KMS-11 (cell line): ENCODE data around the gene PFKP.

Experiments
- H2AFZ ChIP-seq: fragments of 200-600 bp; sonication (generic); 2 replicates; pipeline ENCODE4 v1.6.1; 2016; ENCODE audit warnings: antibody characterized with exemption, mixed run types, low read depth
- H3K27ac ChIP-seq: fragments of 200-600 bp; sonication (generic); 2 replicates; pipeline ENCODE4 v1.6.1; 2016; ENCODE audit warnings: mild to moderate bottlenecking, mixed run types
- H3K27me3 ChIP-seq: fragments of 200-600 bp; sonication (generic); 2 replicates; pipeline ENCODE4 v1.6.1; 2017; ENCODE audit warnings: mild to moderate bottlenecking, low read depth, mixed run types, moderate library complexity; ENCODE audit not compliant: insufficient read depth
- H3K36me3 ChIP-seq: fragments of 200-600 bp; sonication (generic); 2 replicates; pipeline ENCODE4 v1.6.1; 2017; ENCODE audit warnings: mild to moderate bottlenecking, mixed run types; ENCODE audit not compliant: insufficient read depth
- H3K4me1 ChIP-seq: fragments of 200-600 bp; sonication (generic); 2 replicates; pipeline ENCODE4 v1.6.1; 2016; ENCODE audit warnings: mild to moderate bottlenecking, low read depth, mixed run types; ENCODE audit not compliant: poor library complexity, severe bottlenecking
- H3K4me2 ChIP-seq: fragments of 200-600 bp; sonication (generic); 2 replicates; pipeline ENCODE4 v1.7.0; 2016; ENCODE audit warnings: mild to moderate bottlenecking, mixed run types
- H3K4me3 ChIP-seq: fragments of 200-600 bp; sonication (generic); IDR thresholded peaks from 2 replicates; pipeline ENCODE4 v1.6.1; 2017; ENCODE audit warnings: low read depth, low read length, mixed read lengths; ENCODE audit not compliant: insufficient read depth
- H3K79me2 ChIP-seq: fragments of 200-600 bp; sonication (generic); 2 replicates; pipeline ENCODE4 v1.6.1; 2016; ENCODE audit warnings: low read depth, mixed run types; ENCODE audit not compliant: insufficient read depth
- H3K9ac ChIP-seq: fragments of 200-600 bp; sonication (generic); 2 replicates; pipeline ENCODE4 v1.6.1; 2016; ENCODE audit warnings: mild to moderate bottlenecking, mixed run types
- H4K20me1 ChIP-seq: fragments of 200-600 bp; sonication (generic); 2 replicates; pipeline ENCODE4 v1.6.1; 2016; ENCODE audit warnings: mild to moderate bottlenecking, mixed run types; ENCODE audit not compliant: insufficient read depth
- TF ChIP-seq, protein P1 (sequence below): fragments of 200-600 bp; sonication (generic); conservative IDR thresholded peaks from 2 replicates; pipeline ENCODE4 v1.6.1; 2017; ENCODE audit warnings: low read depth, mild to moderate bottlenecking, antibody characterized with exemption, low read length, moderate library complexity, mixed read lengths

Gene PFKP

DNA sequence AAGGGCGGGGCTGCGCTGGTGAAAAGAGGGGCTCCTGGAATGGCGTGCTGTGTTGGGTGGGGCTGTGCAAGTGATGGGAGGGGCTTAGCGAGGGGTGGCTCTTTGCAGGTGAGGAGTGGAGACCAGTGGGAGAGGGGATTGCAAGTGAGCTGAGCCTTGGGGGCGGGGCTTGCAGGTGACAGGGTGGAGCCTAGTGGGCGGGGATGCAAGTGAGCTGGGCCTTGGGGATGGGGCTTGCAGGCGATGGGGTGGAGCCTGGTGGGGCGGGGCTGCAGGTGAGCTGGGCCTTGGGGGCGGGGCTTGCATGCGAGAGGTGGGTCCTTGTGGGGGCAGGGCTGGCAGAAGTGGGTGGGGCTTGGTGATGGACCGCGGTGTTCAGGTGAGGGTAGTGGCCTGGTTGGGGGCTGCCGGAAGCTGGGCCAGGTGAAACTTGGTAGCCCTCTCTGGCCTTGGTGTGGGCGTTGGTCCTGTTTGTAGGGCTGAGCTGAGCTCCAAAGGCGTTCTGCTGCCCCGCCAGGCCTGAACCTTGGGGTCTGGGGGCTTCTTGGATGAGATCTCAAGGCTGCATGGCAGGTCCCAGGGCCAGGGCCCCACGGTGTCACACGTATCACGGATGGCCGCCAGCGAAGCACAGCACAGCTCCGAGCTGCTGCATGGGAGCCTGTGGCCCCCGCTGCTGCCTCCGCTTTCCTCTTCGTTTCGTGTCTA is 106.0 kb downstream of the PFKP start:
- H3K4me2 ChIP-seq = peak overlapping the region; percentile 40
- H3K79me2 ChIP-seq = peaks cover 11% of the 10 kb centered on the region; the same call in 1 of the 2 replicates
- H3K4me3 ChIP-seq = no peak overlapping the region
- H3K4me1 ChIP-seq = peaks cover 8% of the 10 kb centered on the region
- H2AFZ ChIP-seq = peak overlapping the region; percentile 68; the same call in 1 of the 2 replicates
- H3K27ac ChIP-seq = no peak overlapping the region
- H3K9ac ChIP-seq = no peak overlapping the region
- H3K36me3 ChIP-seq = no peaks in the 10 kb centered on the region; the same call in 1 of the 2 replicates
- H3K27me3 ChIP-seq = no peaks in the 10 kb centered on the region
- no peaks in the 10 kb centered on the region for H4K20me1 ChIP-seq
- TF ChIP-seq, protein P1, sequence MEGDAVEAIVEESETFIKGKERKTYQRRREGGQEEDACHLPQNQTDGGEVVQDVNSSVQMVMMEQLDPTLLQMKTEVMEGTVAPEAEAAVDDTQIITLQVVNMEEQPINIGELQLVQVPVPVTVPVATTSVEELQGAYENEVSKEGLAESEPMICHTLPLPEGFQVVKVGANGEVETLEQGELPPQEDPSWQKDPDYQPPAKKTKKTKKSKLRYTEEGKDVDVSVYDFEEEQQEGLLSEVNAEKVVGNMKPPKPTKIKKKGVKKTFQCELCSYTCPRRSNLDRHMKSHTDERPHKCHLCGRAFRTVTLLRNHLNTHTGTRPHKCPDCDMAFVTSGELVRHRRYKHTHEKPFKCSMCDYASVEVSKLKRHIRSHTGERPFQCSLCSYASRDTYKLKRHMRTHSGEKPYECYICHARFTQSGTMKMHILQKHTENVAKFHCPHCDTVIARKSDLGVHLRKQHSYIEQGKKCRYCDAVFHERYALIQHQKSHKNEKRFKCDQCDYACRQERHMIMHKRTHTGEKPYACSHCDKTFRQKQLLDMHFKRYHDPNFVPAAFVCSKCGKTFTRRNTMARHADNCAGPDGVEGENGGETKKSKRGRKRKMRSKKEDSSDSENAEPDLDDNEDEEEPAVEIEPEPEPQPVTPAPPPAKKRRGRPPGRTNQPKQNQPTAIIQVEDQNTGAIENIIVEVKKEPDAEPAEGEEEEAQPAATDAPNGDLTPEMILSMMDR = no peak

DNA sequence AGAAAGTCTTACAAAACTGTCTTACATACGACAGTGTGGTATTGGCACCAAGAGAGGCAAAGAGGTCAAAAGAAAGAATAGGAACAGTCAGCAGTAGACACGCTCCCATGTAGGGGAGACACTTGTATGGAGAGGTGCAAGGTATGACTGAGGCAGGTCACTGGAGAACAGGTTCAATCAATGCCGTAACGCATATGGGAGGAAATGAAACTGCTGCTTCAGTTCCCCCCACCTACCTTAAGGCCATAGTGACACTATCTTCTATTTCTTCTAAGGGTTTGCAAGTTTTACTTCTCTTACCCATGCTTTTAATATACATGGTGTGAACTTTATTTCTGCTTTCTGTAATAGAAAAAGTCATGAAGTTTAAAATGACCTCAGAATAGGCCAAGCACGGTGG is 110.7 kb downstream of the PFKP start:
- TF ChIP-seq, protein P1 = no peak
- H4K20me1 ChIP-seq = no peaks in the 10 kb centered on the region
- H2AFZ ChIP-seq = no peak overlapping the region
- no peak overlapping the region for H3K27ac ChIP-seq
- H3K4me3 ChIP-seq = no peak overlapping the region
- no peaks in the 10 kb centered on the region for H3K36me3 ChIP-seq
- no peaks in the 10 kb centered on the region for H3K4me1 ChIP-seq
- H3K4me2 ChIP-seq = no peak overlapping the region
- H3K9ac ChIP-seq = no peak overlapping the region
- no peaks in the 10 kb centered on the region for H3K27me3 ChIP-seq
- no peaks in the 10 kb centered on the region for H3K79me2 ChIP-seq

DNA sequence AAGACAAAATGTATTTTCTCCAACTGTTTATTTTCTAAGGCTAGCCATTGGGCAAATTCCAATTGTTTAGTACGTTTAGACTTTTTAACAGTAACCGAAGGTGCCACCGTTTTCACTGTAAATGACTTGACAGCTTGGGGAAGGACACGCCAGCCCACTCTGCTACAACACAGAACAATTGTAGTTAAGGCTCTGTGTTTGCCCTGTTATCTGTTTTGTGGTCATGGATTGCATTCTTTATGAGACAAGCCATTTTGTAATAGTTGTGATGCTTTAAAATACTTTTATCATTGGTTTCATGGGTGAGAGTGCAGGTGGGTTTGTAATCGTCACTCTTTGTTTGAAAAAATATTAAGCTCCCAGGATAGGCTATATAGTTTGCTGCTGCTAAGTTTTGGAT is 111.8 kb downstream of the PFKP start:
- H3K36me3 ChIP-seq = no peaks in the 10 kb centered on the region
- H3K4me2 ChIP-seq = no peak overlapping the region
- H3K79me2 ChIP-seq = no peaks in the 10 kb centered on the region
- H2AFZ ChIP-seq = no peak overlapping the region
- no peak overlapping the region for H3K4me3 ChIP-seq
- no peak overlapping the region for H3K9ac ChIP-seq
- H4K20me1 ChIP-seq = no peaks in the 10 kb centered on the region
- H3K27me3 ChIP-seq = no peaks in the 10 kb centered on the region
- H3K27ac ChIP-seq = no peak overlapping the region
- TF ChIP-seq, protein P1 = no peak
- H3K4me1 ChIP-seq = no peaks in the 10 kb centered on the region

DNA sequence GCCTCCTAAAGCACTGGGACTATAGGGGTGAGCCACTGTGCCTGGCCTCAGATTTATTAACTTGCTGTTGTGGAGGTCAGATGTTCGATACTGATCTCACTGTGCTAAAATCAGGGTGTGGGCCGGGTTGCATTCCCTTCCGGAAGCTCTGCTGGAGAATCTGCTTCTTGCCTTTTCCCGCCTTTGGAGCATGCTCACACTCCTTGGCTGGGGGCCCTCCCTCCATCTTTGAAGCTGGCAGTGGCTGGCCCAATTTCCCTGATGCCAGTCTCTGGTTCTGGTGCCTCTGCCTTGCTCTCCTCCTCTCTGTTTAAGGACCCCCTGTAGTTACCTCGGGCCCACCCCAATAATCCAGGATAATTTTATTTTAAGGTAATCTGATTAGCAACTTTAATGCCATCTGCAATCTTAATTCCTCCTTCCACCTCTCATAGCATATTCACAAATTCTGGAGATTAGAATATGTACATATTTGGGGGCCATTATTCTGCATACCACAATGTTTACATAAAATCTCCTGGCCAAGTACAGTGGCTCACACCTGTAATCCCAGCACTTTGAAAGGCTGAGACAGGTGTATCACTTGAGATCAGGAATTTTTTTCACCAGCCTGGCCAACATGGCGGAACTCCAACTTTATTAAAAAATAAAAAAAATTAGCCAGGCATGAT is 113.1 kb downstream of the PFKP start:
- no peak overlapping the region for H3K27ac ChIP-seq
- H3K4me2 ChIP-seq = no peak overlapping the region
- TF ChIP-seq, protein P1 = no peak
- H3K4me3 ChIP-seq = no peak overlapping the region
- H3K4me1 ChIP-seq = no peaks in the 10 kb centered on the region
- no peaks in the 10 kb centered on the region for H3K27me3 ChIP-seq
- H2AFZ ChIP-seq = no peak overlapping the region
- no peaks in the 10 kb centered on the region for H3K36me3 ChIP-seq
- H4K20me1 ChIP-seq = no peaks in the 10 kb centered on the region
- no peaks in the 10 kb centered on the region for H3K79me2 ChIP-seq
- no peak overlapping the region for H3K9ac ChIP-seq
